ENCODE results near the gene PRTFDC1.
"Not testable (repeated sequence)": the region's sequence is repeated elsewhere in the genome, so short reads cannot be mapped to it uniquely, and the experiment has no call there.

PRTFDC1 gene

GRCh38 chr10:24920907-24921881, 31.2 kb downstream of the PRTFDC1 start:
- Histone ChIP-seq H3K9me3 (ENCODE audit: control insufficient read depth, low read length) (no peaks in the 10 kb centered on the region), H3K36me3 (ENCODE audit: control insufficient read depth, insufficient read depth, low read length) (no peaks in the 10 kb centered on the region), H3K4me1 (ENCODE audit: control insufficient read depth, insufficient read depth, low read length, poor library complexity, severe bottlenecking) (peaks cover 6% of the 10 kb centered on the region), H3K4me3 (ENCODE audit: insufficient read depth, low read depth, low read length, poor library complexity, severe bottlenecking) (no peak overlapping the region), H3K27ac (ENCODE audit: insufficient read depth, low read length, poor library complexity, severe bottlenecking) (no peak overlapping the region), H3K27me3 (replicated peaks; ENCODE audit: control insufficient read depth, insufficient read depth, low read length, poor library complexity, severe bottlenecking) (no peaks in the 10 kb centered on the region)
- no peak for DNase-seq

- not testable (repeated sequence) for H3K27me3 ChIP-seq (replicated peaks; ENCODE audit: control insufficient read depth, insufficient read depth, low read length, poor library complexity, severe bottlenecking); DNase-seq; H3K27ac ChIP-seq (ENCODE audit: insufficient read depth, low read length, poor library complexity, severe bottlenecking); H3K36me3 ChIP-seq (ENCODE audit: control insufficient read depth, insufficient read depth, low read length); H3K9me3 ChIP-seq (ENCODE audit: control insufficient read depth, low read length); H3K4me3 ChIP-seq (ENCODE audit: insufficient read depth, low read depth, low read length, poor library complexity, severe bottlenecking); H3K4me1 ChIP-seq (ENCODE audit: control insufficient read depth, insufficient read depth, low read length, poor library complexity, severe bottlenecking)
These were observed 32.2 kb downstream of the PRTFDC1 start for GRCh38 chr10:24920192-24920591.

GRCh38 chr10:24919629-24920028, 32.8 kb downstream of the PRTFDC1 start:
- H3K9me3 ChIP-seq (ENCODE audit: control insufficient read depth, low read length); DNase-seq: not testable (repeated sequence)

GRCh38 chr10:24917979-24918378, 34.4 kb downstream of the PRTFDC1 start:
- Histone ChIP-seq H3K4me1 (ENCODE audit: control insufficient read depth, insufficient read depth, low read length, poor library complexity, severe bottlenecking) (peaks cover 6% of the 10 kb centered on the region), H3K4me3 (ENCODE audit: insufficient read depth, low read depth, low read length, poor library complexity, severe bottlenecking) (no peak overlapping the region), H3K27me3 (replicated peaks; ENCODE audit: control insufficient read depth, insufficient read depth, low read length, poor library complexity, severe bottlenecking) (no peaks in the 10 kb centered on the region), H3K36me3 (ENCODE audit: control insufficient read depth, insufficient read depth, low read length) (no peaks in the 10 kb centered on the region), H3K27ac (ENCODE audit: insufficient read depth, low read length, poor library complexity, severe bottlenecking) (no peak overlapping the region), H3K9me3 (ENCODE audit: control insufficient read depth, low read length) (no peaks in the 10 kb centered on the region)
- no peak for DNase-seq

More at GRCh38 chr10:24919629-24920028, 32.8 kb downstream of the PRTFDC1 start:
- H3K4me1 ChIP-seq (ENCODE audit: control insufficient read depth, insufficient read depth, low read length, poor library complexity, severe bottlenecking); H3K27ac ChIP-seq (ENCODE audit: insufficient read depth, low read length, poor library complexity, severe bottlenecking); H3K36me3 ChIP-seq (ENCODE audit: control insufficient read depth, insufficient read depth, low read length); H3K4me3 ChIP-seq (ENCODE audit: insufficient read depth, low read depth, low read length, poor library complexity, severe bottlenecking); H3K27me3 ChIP-seq (replicated peaks; ENCODE audit: control insufficient read depth, insufficient read depth, low read length, poor library complexity, severe bottlenecking): not testable (repeated sequence)

GRCh38 chr10:24917493-24917892, 34.9 kb downstream of the PRTFDC1 start:
- no peak for DNase-seq
- Histone ChIP-seq H3K9me3 (ENCODE audit: control insufficient read depth, low read length) (no peaks in the 10 kb centered on the region), H3K27me3 (replicated peaks; ENCODE audit: control insufficient read depth, insufficient read depth, low read length, poor library complexity, severe bottlenecking) (no peaks in the 10 kb centered on the region), H3K4me3 (ENCODE audit: insufficient read depth, low read depth, low read length, poor library complexity, severe bottlenecking) (no peak overlapping the region), H3K27ac (ENCODE audit: insufficient read depth, low read length, poor library complexity, severe bottlenecking) (no peak overlapping the region), H3K4me1 (ENCODE audit: control insufficient read depth, insufficient read depth, low read length, poor library complexity, severe bottlenecking) (peaks cover 6% of the 10 kb centered on the region), H3K36me3 (ENCODE audit: control insufficient read depth, insufficient read depth, low read length) (no peaks in the 10 kb centered on the region)

- no peak for DNase-seq
- Histone ChIP-seq H3K27ac (ENCODE audit: insufficient read depth, low read length, poor library complexity, severe bottlenecking) (no peak overlapping the region), H3K9me3 (ENCODE audit: control insufficient read depth, low read length) (no peaks in the 10 kb centered on the region), H3K4me3 (ENCODE audit: insufficient read depth, low read depth, low read length, poor library complexity, severe bottlenecking) (no peak overlapping the region), H3K4me1 (ENCODE audit: control insufficient read depth, insufficient read depth, low read length, poor library complexity, severe bottlenecking) (peaks cover 6% of the 10 kb centered on the region), H3K27me3 (replicated peaks; ENCODE audit: control insufficient read depth, insufficient read depth, low read length, poor library complexity, severe bottlenecking) (no peaks in the 10 kb centered on the region), H3K36me3 (ENCODE audit: control insufficient read depth, insufficient read depth, low read length) (no peaks in the 10 kb centered on the region)
These were observed 36.0 kb downstream of the PRTFDC1 start for GRCh38 chr10:24916365-24916764.

GRCh38 chr10:24915304-24915703, 37.1 kb downstream of the PRTFDC1 start:
- H3K9me3 ChIP-seq (ENCODE audit: control insufficient read depth, low read length), result no peaks in the 10 kb centered on the region
- H3K27ac ChIP-seq (ENCODE audit: insufficient read depth, low read length, poor library complexity, severe bottlenecking), result no peak overlapping the region
- no peaks in the 10 kb centered on the region for H3K36me3 ChIP-seq (ENCODE audit: control insufficient read depth, insufficient read depth, low read length)
- H3K4me3 ChIP-seq (ENCODE audit: insufficient read depth, low read depth, low read length, poor library complexity, severe bottlenecking), result no peak overlapping the region
- H3K27me3 ChIP-seq (replicated peaks; ENCODE audit: control insufficient read depth, insufficient read depth, low read length, poor library complexity, severe bottlenecking), result no peaks in the 10 kb centered on the region
- no peaks in the 10 kb centered on the region for H3K4me1 ChIP-seq (ENCODE audit: control insufficient read depth, insufficient read depth, low read length, poor library complexity, severe bottlenecking)
- DNase-seq, result no peak

GRCh38 chr10:24914148-24914547, 38.3 kb downstream of the PRTFDC1 start:
- H3K27ac ChIP-seq (ENCODE audit: insufficient read depth, low read length, poor library complexity, severe bottlenecking), result no peak overlapping the region
- no peak for DNase-seq
- H3K4me1 ChIP-seq (ENCODE audit: control insufficient read depth, insufficient read depth, low read length, poor library complexity, severe bottlenecking), result no peaks in the 10 kb centered on the region
- no peak overlapping the region for H3K4me3 ChIP-seq (ENCODE audit: insufficient read depth, low read depth, low read length, poor library complexity, severe bottlenecking)
- H3K36me3 ChIP-seq (ENCODE audit: control insufficient read depth, insufficient read depth, low read length), result no peaks in the 10 kb centered on the region
- no peaks in the 10 kb centered on the region for H3K27me3 ChIP-seq (replicated peaks; ENCODE audit: control insufficient read depth, insufficient read depth, low read length, poor library complexity, severe bottlenecking)
- H3K9me3 ChIP-seq (ENCODE audit: control insufficient read depth, low read length), result no peaks in the 10 kb centered on the region

- Histone ChIP-seq H3K36me3 (ENCODE audit: control insufficient read depth, insufficient read depth, low read length) (no peaks in the 10 kb centered on the region), H3K27me3 (replicated peaks; ENCODE audit: control insufficient read depth, insufficient read depth, low read length, poor library complexity, severe bottlenecking) (no peaks in the 10 kb centered on the region), H3K4me1 (ENCODE audit: control insufficient read depth, insufficient read depth, low read length, poor library complexity, severe bottlenecking) (no peaks in the 10 kb centered on the region), H3K9me3 (ENCODE audit: control insufficient read depth, low read length) (no peaks in the 10 kb centered on the region), H3K4me3 (ENCODE audit: insufficient read depth, low read depth, low read length, poor library complexity, severe bottlenecking) (no peak overlapping the region), H3K27ac (ENCODE audit: insufficient read depth, low read length, poor library complexity, severe bottlenecking) (no peak overlapping the region)
- DNase-seq, result no peak
These were observed 40.2 kb downstream of the PRTFDC1 start for GRCh38 chr10:24912215-24912614.

- no peak overlapping the region for H3K27ac ChIP-seq (ENCODE audit: insufficient read depth, low read length, poor library complexity, severe bottlenecking)
- no peaks in the 10 kb centered on the region for H3K36me3 ChIP-seq (ENCODE audit: control insufficient read depth, insufficient read depth, low read length)
- no peaks in the 10 kb centered on the region for H3K27me3 ChIP-seq (replicated peaks; ENCODE audit: control insufficient read depth, insufficient read depth, low read length, poor library complexity, severe bottlenecking)
- H3K4me1 ChIP-seq (ENCODE audit: control insufficient read depth, insufficient read depth, low read length, poor library complexity, severe bottlenecking), result no peaks in the 10 kb centered on the region
- H3K4me3 ChIP-seq (ENCODE audit: insufficient read depth, low read depth, low read length, poor library complexity, severe bottlenecking), result no peak overlapping the region
- no peaks in the 10 kb centered on the region for H3K9me3 ChIP-seq (ENCODE audit: control insufficient read depth, low read length)
- no peak for DNase-seq
These were observed 41.4 kb downstream of the PRTFDC1 start for GRCh38 chr10:24911029-24911428.

Measured in effector memory CD4-positive, alpha-beta T cell (primary cell).